Fibroblast of skin of scalp (primary cell): Measurements from ENCODE around the gene BOLA3. TPM values are rescaled to one million over a fixed set of nuclear protein-coding genes. Genes with fewer than 3 reads are reported as not detected.
A peak's percentile ranks its signal among the peaks of the same experiment; 100 is the strongest.
"Not testable (repeated sequence)": the region's sequence is repeated elsewhere in the genome, so short reads cannot be mapped to it uniquely, and the experiment has no call there.

Source experiments
- DNase-seq: peaks from one replicate; pipeline ENCODE4 v3.0.0-alpha.2; 2013
- polyA plus RNA-seq, 2 experiments: library from polyadenylated mRNA; unstranded; fragments of 120-200 nt; gene quantifications; one replicate each; pipeline ENCODE4 v1.2.1, GENCODE V29; 2013; ENCODE audit not compliant: insufficient read length in 2 of 2

Gene BOLA3, protein sequence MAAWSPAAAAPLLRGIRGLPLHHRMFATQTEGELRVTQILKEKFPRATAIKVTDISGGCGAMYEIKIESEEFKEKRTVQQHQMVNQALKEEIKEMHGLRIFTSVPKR
- polyA plus RNA-seq (2013, experiment 1 of 2; ENCODE audit: insufficient read length) = 32.5 TPM
- polyA plus RNA-seq (2013, experiment 2 of 2; ENCODE audit: insufficient read length) = 35.3 TPM

DNA sequence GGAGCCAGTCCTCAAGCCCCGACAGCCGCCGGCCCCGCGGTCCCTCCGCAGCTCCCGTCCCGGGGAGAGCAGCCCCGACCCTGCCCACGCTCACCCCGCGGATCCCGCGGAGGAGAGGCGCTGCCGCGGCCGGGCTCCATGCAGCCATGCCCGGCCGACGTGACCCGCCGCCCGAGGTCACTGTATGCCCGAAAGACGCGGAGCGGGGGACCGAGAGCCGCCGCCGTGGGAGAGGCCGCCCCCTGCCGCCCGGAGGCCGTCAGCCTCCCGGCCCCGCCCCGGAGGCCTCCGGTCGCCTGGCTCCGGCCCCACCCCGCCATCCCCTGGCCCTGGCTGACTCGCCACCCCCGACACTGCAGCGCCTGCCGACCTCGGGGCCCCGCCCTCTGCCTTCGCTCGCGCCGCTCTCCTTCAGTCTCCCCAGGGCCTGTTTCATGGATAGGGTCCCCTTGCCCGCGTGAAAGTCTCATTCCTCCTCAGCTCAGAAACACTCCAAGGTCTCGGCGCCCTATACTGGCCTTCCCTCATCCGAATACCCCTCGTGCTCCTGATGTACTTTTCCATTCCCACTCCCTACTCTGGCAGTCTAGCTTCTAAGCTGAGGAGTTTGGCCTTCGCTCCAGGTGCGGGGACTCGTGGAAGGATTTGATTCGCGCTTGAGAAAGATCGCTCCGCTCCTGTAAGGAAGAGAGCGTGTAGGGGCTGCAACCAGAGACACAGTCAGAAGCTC, at the start of gene BOLA3:
Gene BOLA3, minus strand, starts transcription at position 186 of the 730 bp plus-strand sequence. Its CDS starts 38 bp downstream, at position 148.
- DNase-seq = peak; percentile 84

DNA sequence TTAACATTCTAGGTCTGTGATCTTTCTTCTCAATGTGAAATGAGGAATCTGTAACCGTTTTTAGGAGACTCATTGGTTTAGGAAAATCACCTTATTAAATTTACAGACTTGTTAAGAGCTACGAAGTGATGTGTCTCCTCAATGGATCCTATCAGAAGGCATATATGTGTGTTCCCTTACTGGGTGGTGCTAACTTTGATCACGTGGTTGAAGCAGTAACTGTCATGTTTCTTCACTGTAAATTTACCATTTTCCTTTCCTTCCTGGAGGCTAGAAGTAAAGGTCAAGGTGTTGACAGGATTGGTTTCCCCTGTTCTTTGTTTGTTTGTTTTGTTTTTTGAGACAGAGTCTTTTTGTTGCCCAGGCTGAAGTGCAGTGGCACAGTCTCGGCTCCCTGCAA, 49.3 kb upstream of the BOLA3 start:
- no peak for DNase-seq

DNA sequence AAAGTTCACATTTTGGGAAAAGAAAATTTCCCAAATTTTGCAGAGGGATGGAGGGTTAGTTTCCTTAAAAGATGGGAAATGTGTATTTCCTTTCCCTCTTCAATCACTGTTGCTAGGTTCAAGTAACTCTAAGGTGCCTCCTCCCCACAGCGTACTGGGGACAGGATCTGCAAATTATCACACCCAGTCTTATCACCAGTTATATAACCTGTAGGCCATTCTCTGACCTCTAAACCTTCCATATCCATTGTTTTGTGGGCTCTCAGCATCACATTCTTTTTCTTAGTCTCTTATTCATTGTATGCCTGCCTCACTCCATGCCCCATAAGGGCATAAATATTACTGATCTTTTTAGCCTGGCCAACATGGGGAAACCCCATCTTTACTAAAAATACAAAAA, 47.1 kb upstream of the BOLA3 start:
- DNase-seq = no peak

DNA sequence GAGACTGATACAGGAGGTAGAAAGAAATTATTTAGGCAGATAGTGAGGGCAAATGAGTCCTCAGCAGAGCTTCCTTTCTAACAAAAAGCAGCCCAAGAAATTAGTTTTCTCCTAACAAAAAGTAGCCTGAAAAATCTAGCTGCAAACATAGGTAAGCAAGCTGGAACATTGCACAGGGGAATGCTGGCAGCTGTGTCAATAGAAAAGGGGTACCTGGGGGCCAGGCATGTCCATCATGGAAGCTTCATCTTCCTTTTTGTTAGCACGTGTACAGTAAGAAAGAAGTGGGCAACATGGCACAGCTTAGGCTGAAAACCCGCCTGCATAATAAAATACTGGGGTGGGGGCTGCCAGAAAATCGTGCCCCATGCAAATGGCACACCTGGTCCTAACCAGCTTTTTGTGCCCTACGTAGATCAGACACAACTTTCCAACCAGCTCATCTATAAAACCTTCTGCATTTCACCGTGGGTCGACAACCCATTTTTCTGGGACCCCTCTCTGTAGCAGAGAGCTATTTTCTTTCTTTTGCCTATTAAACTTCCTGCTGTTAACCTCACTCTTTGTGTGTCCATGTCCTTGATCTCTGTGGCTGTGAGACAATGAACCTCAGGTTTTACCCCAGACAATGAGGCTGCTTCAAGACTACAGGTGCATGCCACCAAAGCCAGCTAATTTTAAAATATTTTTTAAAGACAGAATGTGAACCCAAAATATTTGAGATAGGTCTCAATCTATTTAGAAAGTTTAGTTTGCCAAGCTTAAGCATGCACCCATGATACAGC, 44.1 kb upstream of the BOLA3 start:
- DNase-seq = no peak

DNA sequence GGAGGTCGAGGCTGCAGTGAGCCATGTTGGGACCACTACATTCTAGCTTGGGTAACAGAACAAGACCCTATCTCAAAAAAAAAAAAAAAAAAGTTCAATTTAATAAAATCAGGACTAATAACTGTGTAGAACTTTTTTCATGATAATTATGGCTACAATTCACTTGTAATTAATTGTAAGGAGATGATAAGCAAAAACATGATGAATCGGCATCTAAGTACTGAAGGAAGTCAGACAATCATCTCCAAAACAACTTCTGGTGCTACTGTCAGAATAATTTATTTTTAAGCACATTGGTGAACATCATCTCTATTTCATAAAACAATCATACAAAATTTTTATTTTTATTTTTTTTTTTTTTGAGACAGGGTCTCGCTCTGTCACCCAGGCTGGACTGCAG, 41.0 kb upstream of the BOLA3 start:
- no peak for DNase-seq

DNA sequence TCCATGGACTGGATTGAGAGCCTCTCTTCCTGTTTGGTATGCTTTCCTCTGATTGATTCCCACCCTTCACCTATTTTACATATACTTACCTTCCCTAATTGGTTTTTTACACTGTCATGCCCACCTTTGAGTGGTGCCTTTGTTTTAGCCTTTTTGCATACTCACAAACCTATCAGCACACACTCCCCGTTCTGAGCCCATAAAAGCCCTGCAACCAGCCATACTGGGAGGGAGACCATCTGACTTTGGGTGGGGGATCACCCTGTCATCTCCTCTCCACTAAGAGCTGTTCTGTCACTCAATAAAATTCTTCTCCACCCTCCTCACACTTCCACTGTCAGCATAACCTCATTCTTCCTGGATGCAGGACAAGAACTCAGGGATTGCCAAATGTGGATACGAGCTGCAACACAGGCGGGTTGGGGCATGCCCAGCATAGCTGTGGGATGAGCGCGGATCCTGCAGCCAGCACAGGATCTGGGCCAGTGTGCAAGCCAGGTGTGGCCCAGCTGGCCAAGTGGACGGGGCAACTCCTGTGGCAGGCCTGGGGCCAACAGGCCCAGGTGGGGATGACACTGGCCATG, 40.4 kb upstream of the BOLA3 start:
- peak; percentile 59 for DNase-seq

DNA sequence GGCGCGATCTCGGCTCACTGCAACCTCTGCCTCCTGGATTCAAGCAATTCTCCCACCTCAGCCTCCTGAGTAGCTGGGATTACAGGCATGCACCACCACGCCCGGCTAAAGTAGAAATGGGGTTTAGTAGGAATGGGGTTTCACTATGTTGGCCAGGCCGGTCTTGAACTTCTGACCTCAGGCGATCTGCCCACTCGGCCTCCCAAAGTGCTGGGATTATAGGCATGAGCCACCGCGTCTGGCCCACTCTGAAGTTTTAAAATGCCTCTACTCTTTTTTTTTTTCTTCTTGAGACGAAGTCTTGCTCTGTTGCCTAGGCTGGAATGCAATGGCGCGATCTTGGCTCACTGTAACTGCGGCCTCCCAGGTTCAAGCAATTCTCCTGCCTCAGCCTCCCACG, 39.0 kb upstream of the BOLA3 start:
- DNase-seq = not testable (repeated sequence)

DNA sequence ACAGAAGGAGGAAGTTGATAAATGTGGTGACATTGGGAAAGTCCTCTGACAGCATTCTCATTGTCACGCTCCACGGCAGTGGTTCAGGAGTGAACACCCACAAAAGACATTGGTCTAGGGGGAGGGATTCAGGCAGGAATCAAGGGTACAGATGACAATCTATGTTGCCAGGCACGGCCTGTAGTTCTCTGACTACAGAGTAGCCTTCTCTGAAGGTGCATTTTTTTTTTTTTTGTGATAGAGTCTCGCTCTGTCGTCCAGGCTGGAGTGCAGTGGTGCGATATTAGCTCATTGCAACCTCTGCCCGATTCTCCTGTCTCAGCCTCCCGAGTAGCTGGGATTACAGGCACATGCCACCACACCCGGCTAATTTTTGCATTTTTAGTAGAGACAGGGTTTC, 38.3 kb upstream of the BOLA3 start:
- DNase-seq = no peak

DNA sequence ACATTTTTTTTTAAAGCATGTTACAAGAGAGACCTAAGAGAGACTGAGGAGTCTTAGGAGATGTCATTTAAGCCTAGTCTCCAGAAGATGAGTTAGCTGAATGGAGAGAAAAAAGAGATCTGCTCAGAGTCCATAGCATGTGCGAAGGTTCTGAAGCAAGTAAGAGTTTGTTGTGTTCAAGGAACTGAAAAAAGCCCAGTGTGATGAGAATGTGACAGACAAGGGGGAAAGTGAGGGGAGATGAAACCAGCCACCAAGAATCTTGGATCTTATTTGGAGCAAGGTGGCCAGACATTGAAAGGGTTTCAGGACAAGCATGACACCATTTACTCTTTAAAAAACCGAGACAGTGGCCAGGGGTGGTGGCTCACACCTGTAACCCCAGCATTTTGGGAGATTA, 36.2 kb upstream of the BOLA3 start:
- no peak for DNase-seq

DNA sequence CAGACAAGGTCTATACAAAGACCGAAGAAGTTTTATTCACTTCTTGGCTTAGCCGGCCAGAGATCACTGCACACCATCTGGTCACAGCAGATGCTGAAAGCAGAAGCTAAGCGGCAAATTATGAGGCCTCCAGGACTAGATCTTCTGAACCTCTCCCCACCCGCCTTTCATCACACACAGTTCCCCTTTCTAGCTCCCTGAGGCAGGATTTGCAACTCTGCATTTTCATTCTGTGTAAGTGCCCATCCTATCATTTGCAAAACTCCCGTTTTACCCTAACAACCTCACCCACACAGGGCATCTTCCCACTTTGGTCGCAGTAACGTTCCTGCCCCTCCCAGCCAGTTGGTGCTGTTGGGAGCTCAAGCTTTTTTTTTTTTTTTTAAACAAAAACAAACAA, 34.0 kb upstream of the BOLA3 start:
- no peak for DNase-seq

DNA sequence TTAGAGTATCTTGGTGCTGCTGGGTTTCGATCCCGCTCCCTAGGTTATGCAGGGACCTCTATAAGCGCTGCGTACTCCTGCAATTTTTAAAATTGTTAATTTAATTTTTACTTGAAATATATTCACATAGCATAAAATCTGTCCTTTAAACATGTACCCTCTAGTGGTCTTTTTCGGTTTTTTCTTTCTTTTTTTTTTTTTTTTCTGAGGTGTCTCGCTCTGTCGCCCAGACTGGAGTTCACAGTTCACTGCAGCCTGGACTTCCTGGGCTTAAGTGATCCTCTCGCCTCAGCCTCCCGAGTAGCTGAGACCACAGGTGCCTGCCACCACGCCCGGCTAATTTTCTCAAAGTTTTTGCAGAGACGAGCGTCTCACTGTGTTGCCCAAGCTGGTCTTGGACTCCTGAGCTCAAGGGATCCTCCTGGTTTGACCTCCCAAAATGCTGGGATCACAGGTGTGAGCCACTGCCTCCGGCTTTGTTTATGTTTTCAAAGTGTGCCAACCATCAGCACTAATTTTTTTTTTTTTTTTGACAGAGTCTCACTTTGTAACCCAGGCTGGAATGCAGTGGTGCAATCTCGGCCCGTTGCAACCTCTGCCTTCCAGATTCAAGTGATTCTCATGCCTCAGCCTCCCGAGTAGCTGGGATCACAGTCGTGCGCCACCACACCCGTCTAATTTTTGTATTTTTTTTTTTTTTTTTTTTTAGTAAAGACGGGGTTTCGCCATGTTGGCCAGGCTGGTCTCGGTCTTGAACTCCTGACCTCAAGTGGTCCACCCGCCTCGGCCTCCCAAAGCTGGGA, 31.6 kb upstream of the BOLA3 start:
- no peak for DNase-seq

DNA sequence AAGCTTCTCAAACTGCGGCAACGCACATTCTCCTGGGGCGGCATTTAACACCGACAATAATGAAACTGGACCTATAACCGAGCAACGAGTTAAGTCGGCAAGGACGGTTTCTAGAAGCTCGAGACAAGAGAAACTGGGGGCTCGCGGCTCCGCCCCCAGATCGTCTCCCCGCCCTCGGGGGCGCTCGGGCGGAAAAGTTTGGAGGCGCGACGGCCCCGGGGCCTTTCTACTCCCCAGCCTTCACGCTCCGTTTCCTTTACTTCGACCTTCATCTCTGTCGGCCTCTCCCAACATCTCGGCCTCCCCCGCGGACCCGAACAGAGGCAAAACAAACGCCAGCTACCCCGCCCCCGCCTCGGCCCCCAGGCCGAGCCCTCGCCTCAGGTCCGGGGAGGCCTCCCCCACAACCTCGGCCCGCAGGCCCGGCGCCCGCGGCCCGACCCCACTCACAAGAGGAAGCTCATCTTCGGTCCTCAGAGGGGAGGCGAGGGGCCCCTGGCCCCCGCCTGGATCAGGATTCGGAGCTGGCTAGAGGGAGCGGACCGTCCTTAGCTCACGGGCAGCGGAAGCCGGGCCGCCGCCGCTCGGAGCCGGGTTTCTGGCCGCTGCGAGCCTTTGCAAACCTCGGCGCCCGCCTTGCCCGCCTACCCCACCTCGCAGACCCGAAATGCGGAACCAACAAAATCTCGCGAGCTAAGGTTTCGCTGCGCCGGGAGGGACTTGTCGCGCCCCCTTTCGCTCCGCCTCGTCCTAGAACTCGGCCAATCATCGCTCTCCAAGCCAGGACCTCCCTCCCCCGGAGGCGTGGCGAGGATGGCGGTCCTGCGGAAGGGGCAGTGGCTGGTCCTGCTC, 30.7 kb upstream of the BOLA3 start, which contains the start of gene MOB1A:
Gene MOB1A, minus strand, starts transcription at position 669 of the 852 bp plus-strand sequence. Its CDS starts 205 bp downstream, at position 464.
- DNase-seq = peak; percentile 99

DNA sequence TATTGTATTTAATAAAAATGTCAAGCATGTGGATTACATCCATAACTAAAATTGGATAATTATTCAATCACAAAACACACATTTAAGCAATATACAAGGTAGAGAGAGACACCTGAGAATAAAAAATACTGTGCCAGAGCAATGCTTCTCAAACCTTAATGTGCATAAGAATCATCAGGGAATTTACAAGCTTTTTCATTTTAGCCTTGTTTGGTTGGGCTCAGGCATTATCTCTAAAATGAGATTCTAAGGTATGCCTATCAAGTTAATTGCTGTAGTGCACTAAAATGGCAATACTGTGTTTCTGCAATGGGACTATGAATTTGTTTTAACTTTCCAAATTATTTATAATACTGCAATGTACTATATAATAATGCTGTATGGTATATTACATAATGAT, 30.0 kb upstream of the BOLA3 start:
- no peak for DNase-seq

DNA sequence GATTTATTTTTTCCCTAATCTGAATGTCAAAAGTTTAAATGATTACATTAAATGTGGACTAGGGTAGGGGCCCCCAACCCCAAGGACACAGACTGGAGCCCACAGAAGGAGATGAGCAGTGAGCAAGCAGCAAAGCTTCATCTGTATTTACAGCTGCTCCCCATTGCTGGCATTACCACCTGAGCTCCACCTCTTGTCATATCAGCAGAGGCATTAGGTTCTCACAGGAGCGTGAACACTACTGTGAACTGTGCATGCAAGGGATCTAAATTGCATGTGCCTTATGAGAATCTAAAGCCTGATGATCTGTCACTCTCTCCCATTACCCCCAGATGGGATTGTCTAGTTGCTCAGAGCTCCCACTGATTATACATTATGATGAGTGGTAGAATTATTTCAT, 27.2 kb upstream of the BOLA3 start:
- DNase-seq = no peak

DNA sequence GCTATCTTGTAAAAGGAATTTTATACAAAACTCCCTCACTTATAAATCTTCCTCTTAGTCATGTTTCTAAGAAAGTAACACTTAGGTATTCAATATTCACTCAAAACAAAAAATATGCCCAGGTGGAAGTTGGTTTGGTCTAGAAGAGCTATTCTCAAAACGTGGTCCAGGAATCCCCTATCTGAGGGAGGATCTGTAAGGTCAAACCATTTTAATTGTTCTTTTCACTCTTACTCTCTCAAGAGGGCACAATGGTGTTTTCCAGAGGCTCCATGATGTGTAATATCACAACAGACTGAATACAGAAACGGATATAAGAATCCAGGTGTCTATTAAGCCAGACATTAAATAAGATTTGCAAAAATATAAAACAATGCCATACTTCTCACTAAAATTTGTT, 21.0 kb upstream of the BOLA3 start:
- DNase-seq = no peak

DNA sequence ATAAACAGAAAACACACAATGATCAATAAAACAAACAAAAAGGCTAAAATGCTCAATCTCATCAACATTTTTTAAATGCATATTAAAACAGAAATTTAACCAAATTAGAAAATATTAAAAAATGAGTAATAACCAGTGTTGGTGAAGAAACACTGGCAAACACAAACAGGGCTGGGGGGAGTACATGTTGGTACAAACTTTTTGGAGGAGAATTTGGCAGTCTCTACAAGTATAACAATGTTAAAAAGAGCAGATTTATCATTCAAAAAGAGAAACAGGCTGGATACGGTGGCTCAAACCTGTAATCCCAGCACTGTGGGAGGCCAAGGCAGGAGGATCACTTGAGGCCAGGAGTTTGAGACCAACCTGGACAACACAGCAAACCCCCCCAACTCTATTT, 17.0 kb upstream of the BOLA3 start:
- DNase-seq = no peak

DNA sequence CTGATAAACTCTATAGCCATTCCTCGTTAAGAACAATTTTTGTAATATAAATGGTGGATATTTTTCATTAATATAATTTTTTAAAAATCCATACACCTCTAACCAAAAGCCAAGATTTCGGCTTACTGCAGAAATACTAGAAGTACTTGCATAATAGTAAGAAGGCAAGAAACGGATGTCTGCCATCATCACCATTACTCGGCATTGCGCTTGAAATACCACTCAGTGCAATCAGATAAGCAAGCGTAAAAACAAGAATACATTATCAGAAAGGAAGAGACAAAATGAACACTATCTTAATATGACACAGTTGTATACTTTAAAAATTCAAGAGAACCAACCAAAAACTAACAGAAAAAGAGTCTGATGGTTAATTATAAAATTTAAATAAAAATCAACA, 15.2 kb upstream of the BOLA3 start:
- no peak for DNase-seq

DNA sequence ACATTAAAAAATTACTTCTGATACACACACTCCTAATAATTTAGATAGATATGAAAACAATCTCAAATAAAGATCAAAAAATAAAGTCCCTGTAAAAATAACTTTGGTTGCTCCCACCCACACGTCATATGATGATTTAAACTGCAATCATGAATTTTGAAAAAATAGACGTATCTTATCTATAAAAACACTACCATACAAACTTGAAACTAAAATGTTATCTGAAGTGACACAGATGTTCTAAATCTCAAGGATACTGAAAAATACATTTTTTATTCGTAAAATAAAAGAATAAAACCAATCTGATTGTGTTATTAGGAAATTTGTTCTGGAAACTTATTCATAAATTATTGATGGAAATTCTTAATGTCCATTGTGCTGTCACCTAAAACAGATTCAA, 8.1 kb upstream of the BOLA3 start:
- DNase-seq = no peak

DNA sequence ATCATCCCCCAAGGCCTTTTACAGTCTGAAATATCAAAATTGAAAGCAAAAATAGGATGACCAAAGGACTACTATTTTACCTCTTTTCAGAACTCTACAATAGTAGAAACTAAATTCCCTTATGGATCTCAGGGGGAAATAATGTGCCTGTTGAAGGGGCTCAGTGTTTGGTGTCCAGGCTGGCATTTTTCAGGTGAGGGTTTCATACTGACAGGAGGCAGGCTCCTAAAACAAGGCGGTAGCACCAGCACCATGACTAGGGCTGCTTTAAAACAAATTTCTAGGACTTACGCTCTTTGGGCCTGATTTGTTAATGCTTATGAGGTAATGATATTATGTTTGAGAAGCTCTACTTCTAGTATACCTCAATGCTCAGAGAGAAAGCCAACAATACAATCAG, 5.2 kb upstream of the BOLA3 start:
- no peak for DNase-seq

DNA sequence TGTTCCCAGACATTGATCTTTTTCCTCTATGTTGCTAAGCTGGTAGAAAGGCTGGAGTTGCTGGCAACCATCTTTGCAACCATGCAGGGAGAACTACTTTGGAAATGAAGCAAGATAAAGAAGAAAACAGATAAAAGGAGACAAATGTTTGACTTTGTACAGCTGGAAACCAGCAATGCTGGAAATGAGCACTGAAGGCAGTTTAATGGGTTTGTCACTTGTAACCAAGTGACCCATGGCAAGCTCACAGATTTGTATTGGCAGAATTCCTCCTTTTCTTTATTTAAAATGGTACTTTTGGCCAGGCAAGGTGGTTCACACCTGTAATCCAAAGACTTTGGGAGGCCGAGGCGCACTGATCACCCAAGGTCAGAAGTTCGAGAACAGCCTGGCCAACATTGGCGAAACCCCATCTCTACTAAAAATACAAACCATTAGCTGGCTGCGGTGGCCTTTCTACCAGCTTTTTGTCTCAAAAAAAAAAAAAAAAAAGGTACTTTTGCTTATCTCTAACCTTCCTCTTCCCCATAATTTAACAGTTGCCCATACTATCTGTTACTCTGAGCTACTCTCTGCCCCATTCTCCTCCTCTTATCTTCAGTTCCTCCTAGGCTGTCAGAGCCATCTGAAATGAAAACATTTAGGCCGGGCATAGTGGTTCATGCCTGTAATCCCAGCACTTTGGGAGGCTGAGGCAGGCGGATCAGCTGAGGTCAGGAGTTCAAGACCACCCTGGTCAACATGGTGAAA, 2.0 kb upstream of the BOLA3 start:
- no peak for DNase-seq

DNA sequence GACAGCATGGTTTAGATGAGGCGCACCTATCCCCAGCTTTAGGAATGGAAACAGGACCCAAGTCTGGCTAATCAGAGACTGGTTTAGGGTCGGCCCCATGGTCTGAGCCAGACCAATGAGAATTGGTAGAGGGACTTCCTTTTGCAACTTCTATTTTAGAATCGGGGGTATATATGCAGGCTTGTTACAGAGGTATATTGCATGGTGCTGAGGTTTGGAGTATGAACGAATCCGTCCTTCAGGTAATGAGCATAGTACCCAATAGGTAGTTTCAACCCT, 1.5 kb upstream of the BOLA3 start:
- no peak for DNase-seq
